K562 (cell line): Measurements from ENCODE around the gene MKS1. TPM values are rescaled to one million over a fixed set of nuclear protein-coding genes. Genes with fewer than 3 reads are reported as not detected.

Experiments
- C11orf30 ChIP-seq: fragments of 450-650 bp; IDR thresholded peaks from 2 replicates; pipeline ENCODE4 v1.6.1; 2016; ENCODE audit warnings: low read depth, mild to moderate bottlenecking
- SMARCB1 ChIP-seq: IDR thresholded peaks from 2 replicates; pipeline ENCODE4 v1.6.1; 2011; ENCODE audit warnings: improper control_type of control experiment, low read depth; ENCODE audit not compliant: insufficient read length
- polyA plus RNA-seq, 8 experiments: library from polyadenylated mRNA; depleted of rRNA in 4 of 8; stranded (reverse) in 5 of 8; unstranded in 3 of 8; fragments of >200 nt; fragmentation: Nextera tagmentation in 2 of 8; fragmentation: Illumina TruSeq in 1 of 8; extraction: Ambion mirVana in 2 of 8; extraction: Trizol in 1 of 8; gene quantifications; 2 replicates each; pipeline versions ENCODE4 v1.2.1 to v1.2.3, GENCODE V29; 2011 to 2014; ENCODE audit warnings: inconsistent platforms in 1 of 8, missing spikeins in 1 of 8
- total RNA-seq, 7 experiments: library from RNA; depleted of rRNA in 6 of 7; stranded (reverse); fragments of >200 nt in 6 of 7; fragmentation: Illumina TruSeq in 2 of 7; extraction: Trizol in 2 of 7; gene quantifications; 2 replicates each; pipeline versions ENCODE4 v1.2.1 to v1.2.3, GENCODE V29; 2011 to 2021; ENCODE audit warnings: low replicate concordance in 1 of 7
- TF ChIP-seq, protein P1 (sequence below): fragments of 450-650 bp; IDR thresholded peaks from 2 replicates; pipeline ENCODE4 v1.6.1; 2016; ENCODE audit warnings: mild to moderate bottlenecking, moderate library complexity
- TF ChIP-seq, protein P2 (sequence below): fragments of 450-650 bp; IDR thresholded peaks from 2 replicates; pipeline ENCODE4 v1.6.1; 2016
- TF ChIP-seq, protein P3 (sequence below): fragments of 250-450 bp; sonication (Bioruptor Pico); IDR thresholded peaks from 2 replicates; pipeline ENCODE4 v1.4.0; 2020
- TF ChIP-seq, protein P4 (sequence below): fragments of 250-450 bp; sonication (Bioruptor Pico); IDR thresholded peaks from 2 replicates; pipeline ENCODE4 v1.8.0; 2022; ENCODE audit warnings: moderate library complexity, mild to moderate bottlenecking, inconsistent platforms

The MKS1 gene
- total and polyA plus RNA-seq, 9 of the 15 experiments (the other 6 are each of a cell fraction or from before 2014, with no cell fraction given), result 16.3 to 31.0 (median 25.9) TPM

DNA sequence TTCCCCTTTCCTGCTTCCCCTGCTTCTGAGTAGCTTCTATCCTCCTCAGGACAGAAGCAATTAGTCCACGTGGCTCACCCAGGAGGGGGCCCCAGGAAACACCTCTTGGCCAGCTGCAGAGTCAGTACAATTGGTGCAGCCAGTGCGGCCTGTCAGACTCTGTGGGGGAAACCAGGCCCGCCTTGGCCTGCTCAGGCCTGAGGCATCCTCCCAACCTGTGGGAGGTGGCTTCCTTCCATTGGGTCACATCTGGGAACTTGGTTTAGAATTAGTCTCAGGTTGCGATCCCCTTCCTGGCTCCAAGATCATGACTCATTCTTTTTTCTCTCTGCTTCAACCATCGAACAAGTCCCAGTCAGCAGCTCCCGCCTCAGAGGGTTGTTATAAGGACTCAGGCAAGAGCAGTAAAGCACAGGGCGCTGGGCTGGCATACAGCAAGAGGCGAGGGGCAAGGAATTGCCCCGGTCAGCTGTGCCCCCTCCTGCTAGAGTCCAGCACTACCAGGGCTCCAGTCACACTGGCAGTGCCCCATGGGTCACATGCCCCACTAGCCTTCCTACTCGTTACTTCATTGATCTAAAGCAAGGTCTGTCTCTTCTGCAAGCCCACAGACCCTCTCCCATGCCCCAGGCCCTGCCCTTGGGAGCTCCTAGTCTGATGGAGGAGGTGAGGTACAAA lies 34.6 kb downstream of the MKS1 start (continued):
- TF ChIP-seq, protein P1, sequence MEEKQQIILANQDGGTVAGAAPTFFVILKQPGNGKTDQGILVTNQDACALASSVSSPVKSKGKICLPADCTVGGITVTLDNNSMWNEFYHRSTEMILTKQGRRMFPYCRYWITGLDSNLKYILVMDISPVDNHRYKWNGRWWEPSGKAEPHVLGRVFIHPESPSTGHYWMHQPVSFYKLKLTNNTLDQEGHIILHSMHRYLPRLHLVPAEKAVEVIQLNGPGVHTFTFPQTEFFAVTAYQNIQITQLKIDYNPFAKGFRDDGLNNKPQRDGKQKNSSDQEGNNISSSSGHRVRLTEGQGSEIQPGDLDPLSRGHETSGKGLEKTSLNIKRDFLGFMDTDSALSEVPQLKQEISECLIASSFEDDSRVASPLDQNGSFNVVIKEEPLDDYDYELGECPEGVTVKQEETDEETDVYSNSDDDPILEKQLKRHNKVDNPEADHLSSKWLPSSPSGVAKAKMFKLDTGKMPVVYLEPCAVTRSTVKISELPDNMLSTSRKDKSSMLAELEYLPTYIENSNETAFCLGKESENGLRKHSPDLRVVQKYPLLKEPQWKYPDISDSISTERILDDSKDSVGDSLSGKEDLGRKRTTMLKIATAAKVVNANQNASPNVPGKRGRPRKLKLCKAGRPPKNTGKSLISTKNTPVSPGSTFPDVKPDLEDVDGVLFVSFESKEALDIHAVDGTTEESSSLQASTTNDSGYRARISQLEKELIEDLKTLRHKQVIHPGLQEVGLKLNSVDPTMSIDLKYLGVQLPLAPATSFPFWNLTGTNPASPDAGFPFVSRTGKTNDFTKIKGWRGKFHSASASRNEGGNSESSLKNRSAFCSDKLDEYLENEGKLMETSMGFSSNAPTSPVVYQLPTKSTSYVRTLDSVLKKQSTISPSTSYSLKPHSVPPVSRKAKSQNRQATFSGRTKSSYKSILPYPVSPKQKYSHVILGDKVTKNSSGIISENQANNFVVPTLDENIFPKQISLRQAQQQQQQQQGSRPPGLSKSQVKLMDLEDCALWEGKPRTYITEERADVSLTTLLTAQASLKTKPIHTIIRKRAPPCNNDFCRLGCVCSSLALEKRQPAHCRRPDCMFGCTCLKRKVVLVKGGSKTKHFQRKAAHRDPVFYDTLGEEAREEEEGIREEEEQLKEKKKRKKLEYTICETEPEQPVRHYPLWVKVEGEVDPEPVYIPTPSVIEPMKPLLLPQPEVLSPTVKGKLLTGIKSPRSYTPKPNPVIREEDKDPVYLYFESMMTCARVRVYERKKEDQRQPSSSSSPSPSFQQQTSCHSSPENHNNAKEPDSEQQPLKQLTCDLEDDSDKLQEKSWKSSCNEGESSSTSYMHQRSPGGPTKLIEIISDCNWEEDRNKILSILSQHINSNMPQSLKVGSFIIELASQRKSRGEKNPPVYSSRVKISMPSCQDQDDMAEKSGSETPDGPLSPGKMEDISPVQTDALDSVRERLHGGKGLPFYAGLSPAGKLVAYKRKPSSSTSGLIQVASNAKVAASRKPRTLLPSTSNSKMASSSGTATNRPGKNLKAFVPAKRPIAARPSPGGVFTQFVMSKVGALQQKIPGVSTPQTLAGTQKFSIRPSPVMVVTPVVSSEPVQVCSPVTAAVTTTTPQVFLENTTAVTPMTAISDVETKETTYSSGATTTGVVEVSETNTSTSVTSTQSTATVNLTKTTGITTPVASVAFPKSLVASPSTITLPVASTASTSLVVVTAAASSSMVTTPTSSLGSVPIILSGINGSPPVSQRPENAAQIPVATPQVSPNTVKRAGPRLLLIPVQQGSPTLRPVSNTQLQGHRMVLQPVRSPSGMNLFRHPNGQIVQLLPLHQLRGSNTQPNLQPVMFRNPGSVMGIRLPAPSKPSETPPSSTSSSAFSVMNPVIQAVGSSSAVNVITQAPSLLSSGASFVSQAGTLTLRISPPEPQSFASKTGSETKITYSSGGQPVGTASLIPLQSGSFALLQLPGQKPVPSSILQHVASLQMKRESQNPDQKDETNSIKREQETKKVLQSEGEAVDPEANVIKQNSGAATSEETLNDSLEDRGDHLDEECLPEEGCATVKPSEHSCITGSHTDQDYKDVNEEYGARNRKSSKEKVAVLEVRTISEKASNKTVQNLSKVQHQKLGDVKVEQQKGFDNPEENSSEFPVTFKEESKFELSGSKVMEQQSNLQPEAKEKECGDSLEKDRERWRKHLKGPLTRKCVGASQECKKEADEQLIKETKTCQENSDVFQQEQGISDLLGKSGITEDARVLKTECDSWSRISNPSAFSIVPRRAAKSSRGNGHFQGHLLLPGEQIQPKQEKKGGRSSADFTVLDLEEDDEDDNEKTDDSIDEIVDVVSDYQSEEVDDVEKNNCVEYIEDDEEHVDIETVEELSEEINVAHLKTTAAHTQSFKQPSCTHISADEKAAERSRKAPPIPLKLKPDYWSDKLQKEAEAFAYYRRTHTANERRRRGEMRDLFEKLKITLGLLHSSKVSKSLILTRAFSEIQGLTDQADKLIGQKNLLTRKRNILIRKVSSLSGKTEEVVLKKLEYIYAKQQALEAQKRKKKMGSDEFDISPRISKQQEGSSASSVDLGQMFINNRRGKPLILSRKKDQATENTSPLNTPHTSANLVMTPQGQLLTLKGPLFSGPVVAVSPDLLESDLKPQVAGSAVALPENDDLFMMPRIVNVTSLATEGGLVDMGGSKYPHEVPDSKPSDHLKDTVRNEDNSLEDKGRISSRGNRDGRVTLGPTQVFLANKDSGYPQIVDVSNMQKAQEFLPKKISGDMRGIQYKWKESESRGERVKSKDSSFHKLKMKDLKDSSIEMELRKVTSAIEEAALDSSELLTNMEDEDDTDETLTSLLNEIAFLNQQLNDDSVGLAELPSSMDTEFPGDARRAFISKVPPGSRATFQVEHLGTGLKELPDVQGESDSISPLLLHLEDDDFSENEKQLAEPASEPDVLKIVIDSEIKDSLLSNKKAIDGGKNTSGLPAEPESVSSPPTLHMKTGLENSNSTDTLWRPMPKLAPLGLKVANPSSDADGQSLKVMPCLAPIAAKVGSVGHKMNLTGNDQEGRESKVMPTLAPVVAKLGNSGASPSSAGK, result peak; percentile 64
- TF ChIP-seq, protein P2, sequence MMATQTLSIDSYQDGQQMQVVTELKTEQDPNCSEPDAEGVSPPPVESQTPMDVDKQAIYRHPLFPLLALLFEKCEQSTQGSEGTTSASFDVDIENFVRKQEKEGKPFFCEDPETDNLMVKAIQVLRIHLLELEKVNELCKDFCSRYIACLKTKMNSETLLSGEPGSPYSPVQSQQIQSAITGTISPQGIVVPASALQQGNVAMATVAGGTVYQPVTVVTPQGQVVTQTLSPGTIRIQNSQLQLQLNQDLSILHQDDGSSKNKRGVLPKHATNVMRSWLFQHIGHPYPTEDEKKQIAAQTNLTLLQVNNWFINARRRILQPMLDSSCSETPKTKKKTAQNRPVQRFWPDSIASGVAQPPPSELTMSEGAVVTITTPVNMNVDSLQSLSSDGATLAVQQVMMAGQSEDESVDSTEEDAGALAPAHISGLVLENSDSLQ, result 0 out of 2 replicates have a peak, but pooled peaks have one; percentile 7
- TF ChIP-seq, protein P3, sequence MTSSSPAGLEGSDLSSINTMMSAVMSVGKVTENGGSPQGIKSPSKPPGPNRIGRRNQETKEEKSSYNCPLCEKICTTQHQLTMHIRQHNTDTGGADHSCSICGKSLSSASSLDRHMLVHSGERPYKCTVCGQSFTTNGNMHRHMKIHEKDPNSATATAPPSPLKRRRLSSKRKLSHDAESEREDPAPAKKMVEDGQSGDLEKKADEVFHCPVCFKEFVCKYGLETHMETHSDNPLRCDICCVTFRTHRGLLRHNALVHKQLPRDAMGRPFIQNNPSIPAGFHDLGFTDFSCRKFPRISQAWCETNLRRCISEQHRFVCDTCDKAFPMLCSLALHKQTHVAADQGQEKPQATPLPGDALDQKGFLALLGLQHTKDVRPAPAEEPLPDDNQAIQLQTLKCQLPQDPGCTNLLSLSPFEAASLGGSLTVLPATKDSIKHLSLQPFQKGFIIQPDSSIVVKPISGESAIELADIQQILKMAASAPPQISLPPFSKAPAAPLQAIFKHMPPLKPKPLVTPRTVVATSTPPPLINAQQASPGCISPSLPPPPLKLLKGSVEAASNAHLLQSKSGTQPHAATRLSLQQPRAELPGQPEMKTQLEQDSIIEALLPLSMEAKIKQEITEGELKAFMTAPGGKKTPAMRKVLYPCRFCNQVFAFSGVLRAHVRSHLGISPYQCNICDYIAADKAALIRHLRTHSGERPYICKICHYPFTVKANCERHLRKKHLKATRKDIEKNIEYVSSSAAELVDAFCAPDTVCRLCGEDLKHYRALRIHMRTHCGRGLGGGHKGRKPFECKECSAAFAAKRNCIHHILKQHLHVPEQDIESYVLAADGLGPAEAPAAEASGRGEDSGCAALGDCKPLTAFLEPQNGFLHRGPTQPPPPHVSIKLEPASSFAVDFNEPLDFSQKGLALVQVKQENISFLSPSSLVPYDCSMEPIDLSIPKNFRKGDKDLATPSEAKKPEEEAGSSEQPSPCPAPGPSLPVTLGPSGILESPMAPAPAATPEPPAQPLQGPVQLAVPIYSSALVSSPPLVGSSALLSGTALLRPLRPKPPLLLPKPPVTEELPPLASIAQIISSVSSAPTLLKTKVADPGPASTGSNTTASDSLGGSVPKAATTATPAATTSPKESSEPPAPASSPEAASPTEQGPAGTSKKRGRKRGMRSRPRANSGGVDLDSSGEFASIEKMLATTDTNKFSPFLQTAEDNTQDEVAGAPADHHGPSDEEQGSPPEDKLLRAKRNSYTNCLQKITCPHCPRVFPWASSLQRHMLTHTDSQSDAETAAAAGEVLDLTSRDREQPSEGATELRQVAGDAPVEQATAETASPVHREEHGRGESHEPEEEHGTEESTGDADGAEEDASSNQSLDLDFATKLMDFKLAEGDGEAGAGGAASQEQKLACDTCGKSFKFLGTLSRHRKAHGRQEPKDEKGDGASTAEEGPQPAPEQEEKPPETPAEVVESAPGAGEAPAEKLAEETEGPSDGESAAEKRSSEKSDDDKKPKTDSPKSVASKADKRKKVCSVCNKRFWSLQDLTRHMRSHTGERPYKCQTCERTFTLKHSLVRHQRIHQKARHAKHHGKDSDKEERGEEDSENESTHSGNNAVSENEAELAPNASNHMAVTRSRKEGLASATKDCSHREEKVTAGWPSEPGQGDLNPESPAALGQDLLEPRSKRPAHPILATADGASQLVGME (CRISPR knock-in tag), result no peak
- TF ChIP-seq, protein P4, sequence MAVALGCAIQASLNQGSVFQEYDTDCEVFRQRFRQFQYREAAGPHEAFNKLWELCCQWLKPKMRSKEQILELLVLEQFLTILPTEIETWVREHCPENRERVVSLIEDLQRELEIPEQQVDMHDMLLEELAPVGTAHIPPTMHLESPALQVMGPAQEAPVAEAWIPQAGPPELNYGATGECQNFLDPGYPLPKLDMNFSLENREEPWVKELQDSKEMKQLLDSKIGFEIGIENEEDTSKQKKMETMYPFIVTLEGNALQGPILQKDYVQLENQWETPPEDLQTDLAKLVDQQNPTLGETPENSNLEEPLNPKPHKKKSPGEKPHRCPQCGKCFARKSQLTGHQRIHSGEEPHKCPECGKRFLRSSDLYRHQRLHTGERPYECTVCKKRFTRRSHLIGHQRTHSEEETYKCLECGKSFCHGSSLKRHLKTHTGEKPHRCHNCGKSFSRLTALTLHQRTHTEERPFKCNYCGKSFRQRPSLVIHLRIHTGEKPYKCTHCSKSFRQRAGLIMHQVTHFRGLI, result no peak
- TF ChIP-seq C11orf30 (peak; percentile 65), SMARCB1 (no peak)
